Measurements from ENCODE around the gene C1orf141. TPM values are rescaled to one million over a fixed set of nuclear protein-coding genes. Genes with fewer than 3 reads are reported as not detected.

C1orf141 gene
- total and polyA plus RNA-seq, 9 of the 15 experiments (the other 6 are each of a cell fraction or from before 2014, with no cell fraction given), result not detected

- TF ChIP-seq ZBTB40 (IDR thresholded peaks at IDR 0.05), result peak; percentile 59; the same call in 1 of the 2 replicates
- TF ChIP-seq ZBTB40 (CRISPR knock-in tag; IDR thresholded peaks at IDR 0.05), result no peak
- no peak for TF ChIP-seq KLF10 (CRISPR knock-in tag; IDR thresholded peaks at IDR 0.05)
- no peak for TF ChIP-seq IFI16 (CRISPR knock-in tag; IDR thresholded peaks at IDR 0.05)
- TF ChIP-seq XRCC4 (IDR thresholded peaks at IDR 0.05; ENCODE audit: extremely low read depth, insufficient read depth, insufficient read length), result no peak
- TF ChIP-seq KDM1A (IDR thresholded peaks at IDR 0.05), result no peak
- no peak for TF ChIP-seq CXXC5 (CRISPR knock-in tag; IDR thresholded peaks at IDR 0.05)
- no peak for TF ChIP-seq EP400 (IDR thresholded peaks at IDR 0.05)
- TF ChIP-seq ASH1L (IDR thresholded peaks at IDR 0.05; ENCODE audit: borderline replicate concordance, low read depth, partially characterized antibody), result no peak
- no peak for TF ChIP-seq SNRNP70 (optimal IDR thresholded peaks at IDR 0.05; ENCODE audit: low read depth, low read length)
- no peak for TF ChIP-seq RCOR1 (IDR thresholded peaks at IDR 0.05; ENCODE audit: borderline replicate concordance in 1 of 2, low read depth in 2 of 2, low read length in 2 of 2)
- TF ChIP-seq HIVEP1 (CRISPR knock-in tag; IDR thresholded peaks at IDR 0.05), result no peak
- TF ChIP-seq SNAPC5 (CRISPR knock-in tag; IDR thresholded peaks at IDR 0.05), result no peak
- no peak for TF ChIP-seq MCM7 (IDR thresholded peaks at IDR 0.05)
- TF ChIP-seq ZNF444 (CRISPR knock-in tag; IDR thresholded peaks at IDR 0.05), result no peak
- no peak for TF ChIP-seq NCOA1 (IDR thresholded peaks at IDR 0.05; ENCODE audit: low read depth)
- no peak for TF ChIP-seq NCOA6 (IDR thresholded peaks at IDR 0.05)
- no peak for TF ChIP-seq ZNF584 (CRISPR knock-in tag; IDR thresholded peaks at IDR 0.05; ENCODE audit: low read depth)
- TF ChIP-seq DMBX1 (CRISPR knock-in tag; IDR thresholded peaks at IDR 0.05; ENCODE audit: borderline replicate concordance), result no peak
- no peak for TF ChIP-seq HDAC6 (IDR thresholded peaks at IDR 0.05; ENCODE audit: low read depth, low read length)
- TF ChIP-seq TEAD2 (tag; IDR thresholded peaks at IDR 0.05), result no peak
- TF ChIP-seq ZNF384 (IDR thresholded peaks at IDR 0.05; ENCODE audit: low read depth, low read length), result peak; percentile 74
Measured at GRCh38 chr1:67052741-67053534, 81.8 kb downstream of the C1orf141 start (continued).
